H9 (cell line): ENCODE results near the gene TTLL12. TPM values are rescaled to one million over a fixed set of nuclear protein-coding genes. Genes with fewer than 3 reads are reported as not detected.

Experiments
- DNase-seq: peaks from one replicate; pipeline ENCODE4 v3.0.0-alpha.2; 2017
- H2AFZ ChIP-seq: one replicate; pipeline ENCODE4 v1.6.1; 2013; ENCODE audit warnings: mild to moderate bottlenecking, low read length, control low read depth, moderate library complexity
- H2AK5ac ChIP-seq: 2 replicates; pipeline ENCODE4 v1.6.1; 2013; ENCODE audit warnings: low read length, control low read depth, mixed read lengths; ENCODE audit not compliant: insufficient read length
- H2BK120ac ChIP-seq: one replicate; pipeline ENCODE4 v1.6.1; 2013; ENCODE audit warnings: low read depth, mild to moderate bottlenecking, low read length, control low read depth, inconsistent platforms; ENCODE audit not compliant: poor library complexity, severe bottlenecking
- H2BK12ac ChIP-seq: 2 replicates; pipeline ENCODE4 v1.6.1; 2013; ENCODE audit warnings: low read length, control low read depth, mixed read lengths, low read depth; ENCODE audit not compliant: insufficient read length
- H2BK15ac ChIP-seq: 2 replicates; pipeline ENCODE4 v1.6.1; 2013; ENCODE audit warnings: low read depth, low read length, control low read depth
- H2BK20ac ChIP-seq: one replicate; pipeline ENCODE4 v1.6.1; 2013; ENCODE audit warnings: low read depth, mild to moderate bottlenecking, low read length, control low read depth, inconsistent platforms; ENCODE audit not compliant: poor library complexity, severe bottlenecking
- H2BK5ac ChIP-seq: 2 replicates; pipeline ENCODE4 v1.6.1; 2013; ENCODE audit warnings: low read length, control low read depth, mixed read lengths; ENCODE audit not compliant: insufficient read length
- H3K14ac ChIP-seq: 2 replicates; pipeline ENCODE4 v1.6.1; 2013; ENCODE audit warnings: low read length, control low read depth; ENCODE audit not compliant: insufficient read depth
- H3K18ac ChIP-seq: 2 replicates; pipeline ENCODE4 v1.6.1; 2013; ENCODE audit warnings: low read depth, mild to moderate bottlenecking, mixed read lengths, low read length, control low read depth; ENCODE audit not compliant: insufficient read length
- H3K23ac ChIP-seq: 2 replicates; pipeline ENCODE4 v1.6.1; 2013; ENCODE audit warnings: low read length, control low read depth, mixed read lengths, low read depth; ENCODE audit not compliant: insufficient read length
- H3K23me2 ChIP-seq: 2 replicates; pipeline ENCODE4 v1.6.1; 2013; ENCODE audit warnings: low read depth, mild to moderate bottlenecking, mixed read lengths, low read length, control low read depth; ENCODE audit not compliant: insufficient read length, poor library complexity, severe bottlenecking
- H3K27ac ChIP-seq: 2 replicates; pipeline ENCODE4 v1.5.1; 2013; ENCODE audit warnings: low read length, control low read depth, mixed read lengths, low read depth; ENCODE audit not compliant: insufficient read length
- H3K27me3 ChIP-seq: 2 replicates; pipeline ENCODE4 v1.6.1; 2013; ENCODE audit warnings: low read length, control low read depth, inconsistent platforms; ENCODE audit not compliant: insufficient read depth
- H3K4ac ChIP-seq: 2 replicates; pipeline ENCODE4 v1.6.1; 2013; ENCODE audit warnings: low read depth, mild to moderate bottlenecking, control low read depth, inconsistent platforms, low read length, moderate library complexity
- H3K4me1 ChIP-seq: 2 replicates; pipeline ENCODE4 v1.6.1; 2013; ENCODE audit warnings: low read length, control low read depth, inconsistent platforms; ENCODE audit not compliant: insufficient read depth
- H3K4me2 ChIP-seq: 2 replicates; pipeline ENCODE4 v1.6.1; 2013; ENCODE audit warnings: low read length, control low read depth, mixed read lengths; ENCODE audit not compliant: insufficient read length, insufficient read depth
- H3K56ac ChIP-seq: 2 replicates; pipeline ENCODE4 v1.6.1; 2013; ENCODE audit warnings: low read depth, mild to moderate bottlenecking, mixed read lengths, low read length, control low read depth; ENCODE audit not compliant: insufficient read length
- H3K79me1 ChIP-seq: 2 replicates; pipeline ENCODE4 v1.6.1; 2013; ENCODE audit warnings: low read depth, mild to moderate bottlenecking, moderate library complexity, low read length, control low read depth, inconsistent platforms; ENCODE audit not compliant: insufficient read depth, poor library complexity, severe bottlenecking
- H3K79me2 ChIP-seq: 2 replicates; pipeline ENCODE4 v1.6.1; 2013; ENCODE audit warnings: low read length, control low read depth, inconsistent platforms; ENCODE audit not compliant: insufficient read depth
- H3K9ac ChIP-seq: 2 replicates; pipeline ENCODE4 v1.6.1; 2013; ENCODE audit warnings: low read length, control low read depth, mixed read lengths; ENCODE audit not compliant: insufficient read length; ENCODE audit errors: extremely low read depth
- H3K9me3 ChIP-seq: one replicate; pipeline ENCODE4 v1.6.1; 2013; ENCODE audit warnings: low read depth, low read length, inconsistent platforms; ENCODE audit not compliant: control insufficient read depth
- H3T11ph ChIP-seq: one replicate; pipeline ENCODE4 v1.6.1; 2013; ENCODE audit warnings: mild to moderate bottlenecking, low read length, control low read depth, inconsistent platforms
- H4K20me1 ChIP-seq: one replicate; pipeline ENCODE4 v1.6.1; 2013; ENCODE audit not compliant: control insufficient read depth, insufficient read length, insufficient read depth
- H4K5ac ChIP-seq: 2 replicates; pipeline ENCODE4 v1.6.1; 2013; ENCODE audit warnings: low read depth, mild to moderate bottlenecking, mixed read lengths, low read length, control low read depth; ENCODE audit not compliant: insufficient read length
- H4K8ac ChIP-seq: replicated peaks from 2 replicates; pipeline ENCODE4 v1.6.1; 2013; ENCODE audit warnings: low read length, control low read depth, mixed read lengths, low read depth; ENCODE audit not compliant: insufficient read length
- H4K91ac ChIP-seq: 2 replicates; pipeline ENCODE4 v1.6.1; 2013; ENCODE audit warnings: low read depth, mild to moderate bottlenecking, moderate library complexity, mixed read lengths, low read length, control low read depth; ENCODE audit not compliant: insufficient read length
- H3K27ac Mint-ChIP-seq, 3 experiments: 2 replicates in 2 of 3; 3 replicates in 1 of 3; pipeline ENCODE4 v1.8.0; 2020 to 2021; ENCODE audit warnings: mixed read lengths in 3 of 3, mild to moderate bottlenecking in 1 of 3, moderate library complexity in 1 of 3
- H3K27me3 Mint-ChIP-seq: 2 replicates; pipeline ENCODE4 v1.8.0; 2021; ENCODE audit warnings: low read depth, mild to moderate bottlenecking, moderate library complexity, mixed read lengths
- H3K36me3 Mint-ChIP-seq, 3 experiments: 2 replicates in 2 of 3; 3 replicates in 1 of 3; pipeline ENCODE4 v1.8.0; 2020 to 2021; ENCODE audit warnings: low read depth in 3 of 3, mixed read lengths in 3 of 3; ENCODE audit not compliant: insufficient read depth in 1 of 3
- H3K4me1 Mint-ChIP-seq, 2 experiments: 2 replicates each; pipeline ENCODE4 v1.8.0; 2020; ENCODE audit warnings: mixed read lengths in 2 of 2
- H3K4me3 Mint-ChIP-seq, 2 experiments: 2 replicates in 1 of 2; 3 replicates in 1 of 2; pipeline ENCODE4 v1.8.0; 2020 to 2021; ENCODE audit warnings: mild to moderate bottlenecking in 2 of 2, mixed read lengths in 2 of 2, moderate library complexity in 1 of 2
- H3K9me3 Mint-ChIP-seq, 2 experiments: 2 replicates in 1 of 2; 3 replicates in 1 of 2; pipeline ENCODE4 v1.8.0; 2020; ENCODE audit warnings: mild to moderate bottlenecking in 2 of 2, mixed read lengths in 2 of 2, moderate library complexity in 1 of 2
- WGBS: extraction: QIAGEN DNeasy Blood & Tissue Kit; methylation state at CpG from one replicate; pipeline ENCODE4 v1.1.7; 2013; ENCODE audit warnings: missing lambda C conversion rate, low lambda C conversion rate, mixed read lengths; ENCODE audit not compliant: insufficient read length; ENCODE audit errors: extremely low coverage; 5-methylcytosine and 5-hydroxymethylcytosine counted together
- total RNA-seq: library from RNA; stranded (reverse); gene quantifications from 2 replicates; pipeline ENCODE4 v1.2.1, GENCODE V29; 2021
- TF ChIP-seq, protein P1 (sequence below): fragments of 200-600 bp; sonication (generic); conservative IDR thresholded peaks from 3 replicates; pipeline ENCODE4 v1.8.0; 2021; ENCODE audit warnings: antibody characterized with exemption, mild to moderate bottlenecking

TTLL12 gene
- total RNA-seq, 1 experiment from 2014 or later: 89.6 TPM

DNA sequence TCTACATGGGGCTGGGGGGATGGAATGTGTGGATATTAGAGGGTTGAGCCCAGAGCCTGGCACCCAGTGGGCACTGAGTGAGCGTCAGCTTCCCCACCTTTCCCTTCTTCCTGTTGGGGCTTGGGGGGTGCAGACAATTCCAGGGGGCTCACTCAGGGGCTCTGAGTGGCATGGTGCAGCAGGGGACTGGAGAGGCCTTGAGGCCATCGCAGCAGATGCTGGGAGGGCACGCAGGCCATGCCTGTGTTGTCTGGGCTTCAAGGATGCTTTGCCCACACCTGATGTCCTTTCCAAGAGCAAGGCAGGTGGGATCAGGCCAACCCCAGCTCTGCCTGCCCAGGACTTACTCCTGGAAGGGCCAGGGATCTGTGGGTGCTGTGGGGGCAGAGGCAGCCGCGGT, 11.2 kb upstream of the TTLL12 start:
- H3K14ac ChIP-seq: no peak overlapping the region
- no peaks in the 10 kb centered on the region for H3K4me1 ChIP-seq
- no peak overlapping the region for H3T11ph ChIP-seq
- no peak overlapping the region for H3K27ac ChIP-seq
- H2BK5ac ChIP-seq: no peak overlapping the region
- WGBS: no CpG with 5 or more reads among the region's 5 CpGs
- no peaks in the 10 kb centered on the region for H3K79me1 ChIP-seq
- Mint-ChIP-seq H3K9me3 (no peaks in the 10 kb centered on the region), H3K27me3 (peaks cover 6% of the 10 kb centered on the region), H3K27ac (peak overlapping the region in 1 of 3 experiments; percentile 63; a peak in 1 of 7 replicates), H3K4me3 (no peak overlapping the region), H3K36me3 (no peaks in the 10 kb centered on the region), H3K4me1 (peaks cover 11 to 15% of the 10 kb centered on the region in 2 experiments)
- H4K91ac ChIP-seq: no peak overlapping the region
- no peak overlapping the region for H3K23ac ChIP-seq
- TF ChIP-seq, protein P1, sequence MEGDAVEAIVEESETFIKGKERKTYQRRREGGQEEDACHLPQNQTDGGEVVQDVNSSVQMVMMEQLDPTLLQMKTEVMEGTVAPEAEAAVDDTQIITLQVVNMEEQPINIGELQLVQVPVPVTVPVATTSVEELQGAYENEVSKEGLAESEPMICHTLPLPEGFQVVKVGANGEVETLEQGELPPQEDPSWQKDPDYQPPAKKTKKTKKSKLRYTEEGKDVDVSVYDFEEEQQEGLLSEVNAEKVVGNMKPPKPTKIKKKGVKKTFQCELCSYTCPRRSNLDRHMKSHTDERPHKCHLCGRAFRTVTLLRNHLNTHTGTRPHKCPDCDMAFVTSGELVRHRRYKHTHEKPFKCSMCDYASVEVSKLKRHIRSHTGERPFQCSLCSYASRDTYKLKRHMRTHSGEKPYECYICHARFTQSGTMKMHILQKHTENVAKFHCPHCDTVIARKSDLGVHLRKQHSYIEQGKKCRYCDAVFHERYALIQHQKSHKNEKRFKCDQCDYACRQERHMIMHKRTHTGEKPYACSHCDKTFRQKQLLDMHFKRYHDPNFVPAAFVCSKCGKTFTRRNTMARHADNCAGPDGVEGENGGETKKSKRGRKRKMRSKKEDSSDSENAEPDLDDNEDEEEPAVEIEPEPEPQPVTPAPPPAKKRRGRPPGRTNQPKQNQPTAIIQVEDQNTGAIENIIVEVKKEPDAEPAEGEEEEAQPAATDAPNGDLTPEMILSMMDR: no peak
- H3K9ac ChIP-seq: no peak overlapping the region
- no peak for DNase-seq
- no peaks in the 10 kb centered on the region for H3K79me2 ChIP-seq
- H2BK15ac ChIP-seq: no peak overlapping the region
- H4K5ac ChIP-seq: no peak overlapping the region
- no peaks in the 10 kb centered on the region for H3K9me3 ChIP-seq
- no peak overlapping the region for H2AFZ ChIP-seq
- no peak overlapping the region for H2BK20ac ChIP-seq
- no peak overlapping the region for H2AK5ac ChIP-seq
- no peaks in the 10 kb centered on the region for H3K27me3 ChIP-seq
- no peak overlapping the region for H2BK120ac ChIP-seq
- no peak overlapping the region for H3K18ac ChIP-seq
- no peak overlapping the region for H2BK12ac ChIP-seq
- no peak overlapping the region for H3K56ac ChIP-seq
- H4K8ac ChIP-seq: no peak overlapping the region
- H3K23me2 ChIP-seq: no peaks in the 10 kb centered on the region
- H3K4ac ChIP-seq: no peak overlapping the region
- no peak overlapping the region for H3K4me2 ChIP-seq
- no peaks in the 10 kb centered on the region for H4K20me1 ChIP-seq
